HG02840 (cell line): Measurements from ENCODE around the gene USP17L27.
"Not testable (repeated sequence)": the region's sequence is repeated elsewhere in the genome, so short reads cannot be mapped to it uniquely, and the experiment has no call there.

Experiments used
- ATAC-seq: cut with Tn5 transposase; IDR thresholded peaks from one replicate; pipeline ENCODE4 v1.9.1; 2021; ENCODE audit warnings: mild to moderate bottlenecking, moderate library complexity, moderate number of reproducible peaks; ENCODE audit not compliant: unreplicated experiment, low FRiP score

Gene USP17L27

GRCh38 chr4:9343848-9344247 is at the start of gene USP17L27:
Gene USP17L27, plus strand, starts transcription at chr4:9344148. Its CDS starts 0 bp downstream, at chr4:9344148.
- not testable (repeated sequence) for ATAC-seq

- not testable (repeated sequence) for ATAC-seq
Measured at GRCh38 chr4:9324191-9324590, 19.8 kb upstream of the USP17L27 start.

- ATAC-seq = not testable (repeated sequence)
Measured at GRCh38 chr4:9324865-9325264, 19.1 kb upstream of the USP17L27 start, which contains the start of gene USP17L24. Gene USP17L24, plus strand, starts transcription at chr4:9325165. Its CDS starts 0 bp downstream, at chr4:9325165.

GRCh38 chr4:9329611-9330010 is 14.3 kb upstream of the USP17L27 start, which contains the start of gene USP17L25:
Gene USP17L25, plus strand, starts transcription at chr4:9329911. Its CDS starts 0 bp downstream, at chr4:9329911.
- ATAC-seq = not testable (repeated sequence)

- ATAC-seq = not testable (repeated sequence)
Measured at GRCh38 chr4:9334358-9334757, 9.6 kb upstream of the USP17L27 start, which contains the start of gene USP17L26. Gene USP17L26, plus strand, starts transcription at chr4:9334658. Its CDS starts 0 bp downstream, at chr4:9334658.

- not testable (repeated sequence) for ATAC-seq
Measured at GRCh38 chr4:9339103-9339502, 4.8 kb upstream of the USP17L27 start, which contains the start of gene USP17L5. Gene USP17L5, plus strand, starts transcription at chr4:9339403. Its CDS starts 0 bp downstream, at chr4:9339403.

GRCh38 chr4:9348593-9348992 is 4.6 kb downstream of the USP17L27 start, which contains the start of gene USP17L28:
Gene USP17L28, plus strand, starts transcription at chr4:9348893. Its CDS starts 0 bp downstream, at chr4:9348893.
- ATAC-seq = not testable (repeated sequence)

- ATAC-seq = not testable (repeated sequence)
Measured at GRCh38 chr4:9350866-9351265, 6.9 kb downstream of the USP17L27 start.

- not testable (repeated sequence) for ATAC-seq
Measured at GRCh38 chr4:9353338-9353737, 9.4 kb downstream of the USP17L27 start, which contains the start of gene USP17L29. Gene USP17L29, plus strand, starts transcription at chr4:9353638. Its CDS starts 0 bp downstream, at chr4:9353638.

- not testable (repeated sequence) for ATAC-seq
Measured at GRCh38 chr4:9362829-9363228, 18.9 kb downstream of the USP17L27 start, which contains the start of gene USP17L30. Gene USP17L30, plus strand, starts transcription at chr4:9363129. Its CDS starts 0 bp downstream, at chr4:9363129.

GRCh38 chr4:9379881-9380280 is 35.9 kb downstream of the USP17L27 start:
- not testable (repeated sequence) for ATAC-seq

GRCh38 chr4:9381012-9381534 is 37.1 kb downstream of the USP17L27 start:
- not testable (repeated sequence) for ATAC-seq

- no peak for ATAC-seq
Measured at GRCh38 chr4:9384126-9384525, 40.2 kb downstream of the USP17L27 start.

GRCh38 chr4:9389001-9389400 is 45.1 kb downstream of the USP17L27 start:
- ATAC-seq = not testable (repeated sequence)
